Measurements from ENCODE around the gene PRKAR1B.

DNA sequence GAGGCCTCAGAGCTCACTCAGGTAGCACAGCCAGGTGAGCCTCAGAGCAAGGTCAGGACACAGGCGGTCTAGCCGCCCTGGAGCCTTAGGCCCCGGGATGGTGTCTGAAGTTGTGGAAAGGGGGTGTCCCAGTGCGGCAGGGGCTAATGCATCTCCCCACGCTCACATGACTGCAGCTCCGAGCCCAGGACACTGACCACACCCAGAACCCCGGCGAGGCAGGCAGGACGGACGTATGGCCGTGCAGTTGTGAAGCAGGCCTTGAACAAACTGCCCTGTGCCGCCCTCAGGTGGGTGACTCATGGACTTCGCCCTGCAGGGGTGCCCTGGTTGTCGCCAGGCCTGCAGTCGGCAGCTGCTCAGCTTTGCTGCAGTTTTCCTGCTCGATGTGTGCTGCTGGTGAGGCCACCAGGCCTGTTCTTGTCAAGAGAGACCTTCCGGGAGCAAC, 5.0 kb upstream of the PRKAR1B start:
- TF ChIP-seq CTCF (IDR thresholded peaks at IDR 0.05) (peak in 1 of 2 donors; percentile 10), POLR2A (IDR thresholded peaks at IDR 0.05) (no peak)
